OCI-LY7 (cell line): ENCODE results near the gene AFF3.
"Not testable (repeated sequence)": the region's sequence is repeated elsewhere in the genome, so short reads cannot be mapped to it uniquely, and the experiment has no call there.

Experiments
- CTCF ChIP-seq: fragments of 200-600 bp; sonication (generic); conservative IDR thresholded peaks from 2 replicates; pipeline ENCODE4 v1.5.1; 2014; ENCODE audit warnings: mild to moderate bottlenecking, antibody characterized with exemption, low read length, moderate library complexity, mixed read lengths
- EZH2phosphoT487 ChIP-seq: fragments of 200-600 bp; sonication (generic); IDR thresholded peaks from 2 replicates; pipeline ENCODE4 v1.6.1; 2018; ENCODE audit warnings: low read depth, borderline replicate concordance, mild to moderate bottlenecking, mixed run types, antibody characterized with exemption, low read length, moderate library complexity, mixed read lengths

- not testable (repeated sequence) for TF ChIP-seq CTCF, EZH2phosphoT487
Measured at GRCh38 chr2:100097611-100098294, 44.6 kb downstream of the AFF3 start.
